NCI-H146 (cell line): Measurements from ENCODE around the gene SLC34A3.

ENCODE experiments used
- DNase-seq: peaks from one replicate; lab custom pipeline; 2025; lab: John Stamatoyannopoulos, UW

Gene SLC34A3

GRCh38 chr9:137230705-137231371 lies at the start of gene SLC34A3:
TSS of gene SLC34A3 (plus strand) at chr9:137230901. CDS start at chr9:137231703, 802 bp downstream.
- DNase-seq = no peak

GRCh38 chr9:137181680-137182079 lies 49.0 kb upstream of the SLC34A3 start:
- DNase-seq = no peak

DNA sequence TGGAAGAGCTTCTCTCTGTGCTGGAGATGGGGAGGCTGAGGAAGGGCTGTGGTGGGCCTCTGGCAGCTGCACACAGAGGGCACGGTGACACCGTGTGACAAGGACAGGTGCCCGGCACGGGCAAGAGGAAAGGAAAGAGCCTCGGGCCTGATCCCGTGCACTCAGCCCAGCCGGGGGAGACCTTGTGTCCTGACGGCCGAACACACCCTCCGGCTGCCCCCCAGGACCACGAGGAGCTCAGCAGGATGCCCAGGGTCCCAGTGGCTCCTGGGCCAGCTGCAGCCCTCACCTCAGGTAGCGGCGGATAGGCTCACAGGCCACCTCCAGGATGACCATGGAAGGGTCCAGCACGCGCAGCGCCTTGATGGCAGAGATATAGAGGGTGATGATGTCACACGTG lies 47.9 kb upstream of the SLC34A3 start:
- DNase-seq = no peak

GRCh38 chr9:137183980-137184595 lies 46.6 kb upstream of the SLC34A3 start:
- DNase-seq = no peak

DNA sequence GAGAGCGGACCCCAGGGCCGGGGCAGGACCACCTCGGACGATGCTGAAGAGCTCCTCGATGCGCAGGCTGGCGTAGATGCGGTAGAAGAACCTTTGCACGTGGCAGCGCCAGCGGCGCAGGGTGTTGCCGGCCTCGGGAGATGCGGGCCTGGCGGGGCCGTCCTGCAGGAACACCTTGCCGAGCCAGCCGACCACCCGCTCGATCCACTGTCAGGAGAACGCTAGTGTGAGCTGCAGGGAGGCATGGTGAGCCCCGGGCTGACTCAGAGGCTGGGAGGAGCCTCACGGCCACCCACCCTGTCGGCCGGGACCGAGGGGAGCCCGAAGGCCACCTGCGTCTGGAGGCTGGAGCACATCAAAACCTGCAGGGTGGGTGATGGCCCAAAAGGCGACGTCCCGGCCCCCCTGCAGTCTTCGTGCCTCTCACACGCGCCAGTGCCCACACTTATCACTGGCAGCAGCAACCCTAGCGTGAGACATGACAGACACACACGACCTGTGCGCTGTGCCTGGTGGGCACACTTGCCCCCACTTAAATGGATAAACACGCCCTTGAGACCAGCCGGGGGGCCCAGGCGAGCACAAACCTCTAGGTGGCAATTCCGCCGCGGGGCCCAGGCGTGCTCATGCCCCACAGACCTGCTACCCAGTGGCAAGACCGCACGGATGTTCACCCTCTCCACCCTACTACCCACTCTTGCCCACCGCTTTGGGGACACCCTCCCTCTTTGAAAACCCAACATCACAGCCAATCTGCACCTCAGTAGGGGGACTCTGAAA lies 45.6 kb upstream of the SLC34A3 start:
- DNase-seq = no peak

GRCh38 chr9:137185921-137186320 lies 44.8 kb upstream of the SLC34A3 start:
- no peak for DNase-seq

DNA sequence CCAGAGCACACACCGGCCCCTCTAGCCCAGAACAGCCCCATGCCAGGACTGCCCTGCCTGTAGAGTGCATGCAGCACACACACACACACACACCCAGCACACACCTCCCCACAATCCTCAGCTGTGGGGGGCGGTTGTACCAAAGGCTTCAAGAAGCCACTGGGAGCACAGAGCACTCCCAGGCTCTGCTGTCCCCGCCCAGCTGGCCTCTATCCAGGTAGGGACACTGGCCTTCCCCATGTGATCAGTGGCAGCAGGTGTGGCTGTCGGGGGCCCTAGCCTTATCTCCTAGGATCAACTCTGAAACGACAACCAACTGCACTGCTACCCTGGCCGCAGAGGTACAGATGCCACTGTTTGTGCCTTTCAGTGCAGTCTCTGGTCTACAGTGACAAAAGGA lies 44.3 kb upstream of the SLC34A3 start:
- DNase-seq = no peak

- DNase-seq = no peak
Measured at GRCh38 chr9:137187386-137187785, 43.3 kb upstream of the SLC34A3 start.

DNA sequence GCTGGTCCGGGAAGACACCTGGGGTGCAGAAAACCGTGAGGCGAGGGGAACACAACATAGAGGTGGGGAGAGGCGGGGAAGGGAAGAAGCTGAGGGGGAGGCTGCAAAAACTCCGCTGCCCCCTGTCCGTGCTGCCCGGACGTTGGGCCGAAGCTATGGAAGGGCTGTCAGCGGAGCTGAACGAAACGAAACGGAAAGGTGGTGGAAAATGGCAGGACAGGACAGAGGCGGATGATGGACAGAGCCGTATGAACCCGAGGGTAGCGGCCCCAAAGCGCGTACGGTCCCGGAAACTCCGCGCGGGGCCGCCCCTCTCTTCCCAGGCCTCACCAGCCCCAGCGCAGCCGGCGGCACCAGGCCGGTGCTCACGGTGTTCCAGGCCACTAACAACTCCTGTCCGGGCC lies 42.6 kb upstream of the SLC34A3 start:
- no peak for DNase-seq

DNA sequence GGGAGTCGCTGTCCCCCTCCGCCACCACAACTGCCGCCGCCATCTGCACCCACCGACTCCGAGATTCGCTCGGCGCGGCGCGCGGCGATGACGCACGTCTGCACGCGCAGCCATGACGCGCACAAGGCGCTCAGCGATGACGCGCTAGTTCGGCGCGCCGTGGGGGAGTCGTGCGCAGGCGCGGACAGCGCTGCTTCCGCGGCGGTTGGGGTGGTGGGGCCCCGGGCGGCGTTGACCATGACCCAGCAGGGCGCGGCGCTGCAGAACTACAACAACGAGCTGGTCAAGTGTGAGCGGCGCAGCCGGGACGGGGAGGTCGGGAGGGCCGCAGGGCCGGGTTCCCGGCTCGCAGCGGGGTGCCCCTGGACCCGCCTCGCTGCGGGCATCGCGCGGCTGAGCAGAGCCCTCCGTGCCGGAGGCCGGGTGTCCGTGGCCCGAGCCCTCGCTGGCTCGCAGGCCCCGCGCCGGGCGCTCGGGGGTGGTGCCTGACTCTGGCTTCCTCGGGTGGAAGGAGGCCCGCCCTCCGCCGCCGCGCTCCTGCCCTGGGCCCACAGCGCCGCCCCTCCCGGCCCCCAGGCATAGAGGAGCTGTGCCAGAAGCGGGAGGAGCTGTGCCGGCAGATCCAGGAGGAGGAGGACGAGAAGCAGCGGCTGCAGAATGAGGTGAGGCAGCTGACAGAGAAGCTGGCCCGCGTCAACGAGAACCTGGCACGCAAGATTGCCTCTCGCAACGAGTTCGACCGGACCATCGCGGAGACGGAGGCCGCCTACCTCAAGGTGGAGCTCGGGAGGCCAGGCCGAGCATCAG lies 42.0 kb upstream of the SLC34A3 start, which contains the start of the genes ANAPC2 and SSNA1:
Gene ANAPC2 (minus strand): TSS at position 71 of the 807 bp plus-strand sequence. CDS start 28 bp downstream, at position 43.
Gene SSNA1 (plus strand): TSS at position 187 of the 807 bp plus-strand sequence. CDS start 51 bp downstream, at position 238.
- DNase-seq = peak; percentile 86

DNA sequence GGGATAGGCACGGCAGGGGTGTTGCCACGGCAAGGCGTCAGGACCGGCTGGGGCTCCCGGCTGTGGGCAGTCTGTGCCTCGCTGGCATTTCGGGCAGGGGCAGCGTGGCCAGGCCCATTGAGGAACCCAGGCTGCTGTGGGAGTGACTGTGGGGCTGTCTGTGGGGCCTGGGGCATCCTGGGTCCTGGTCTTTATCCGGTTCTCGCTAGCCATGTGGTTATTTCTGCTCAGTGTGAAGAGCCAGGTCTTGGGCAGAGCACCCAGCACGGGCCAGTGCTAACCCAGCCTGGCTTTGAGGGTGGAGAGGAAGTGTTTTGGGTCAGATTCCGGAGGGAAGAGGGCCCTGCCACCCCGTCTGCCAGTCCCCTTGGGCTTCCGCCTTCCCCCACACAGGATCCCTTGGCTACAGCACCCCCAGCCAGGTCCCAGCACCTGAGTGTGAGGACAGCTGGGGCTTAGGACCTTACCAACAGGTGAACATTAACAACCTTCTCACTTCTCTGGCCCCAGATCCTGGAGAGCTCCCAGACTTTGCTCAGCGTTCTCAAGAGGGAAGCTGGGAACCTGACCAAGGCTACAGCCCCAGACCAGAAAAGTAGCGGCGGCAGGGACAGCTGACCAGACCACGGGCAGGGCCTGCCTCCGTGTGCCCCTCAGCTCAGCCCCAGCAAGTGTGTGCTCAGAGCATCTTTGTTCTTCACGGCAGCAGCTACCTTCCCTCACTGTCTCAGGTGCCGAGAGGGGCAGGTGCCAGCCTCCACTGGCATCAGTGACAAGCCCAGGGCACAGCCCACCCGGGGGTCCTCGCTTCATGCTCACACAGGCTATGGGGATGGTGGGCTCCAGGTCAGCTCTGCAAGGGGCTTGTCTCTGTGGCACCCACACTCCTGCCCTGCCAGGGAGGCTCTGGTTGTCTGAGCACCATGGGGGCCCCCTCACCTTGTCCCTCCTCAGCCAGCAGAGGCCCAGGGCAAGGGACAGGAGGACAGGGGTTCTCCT lies 41.1 kb upstream of the SLC34A3 start:
- no peak for DNase-seq

DNA sequence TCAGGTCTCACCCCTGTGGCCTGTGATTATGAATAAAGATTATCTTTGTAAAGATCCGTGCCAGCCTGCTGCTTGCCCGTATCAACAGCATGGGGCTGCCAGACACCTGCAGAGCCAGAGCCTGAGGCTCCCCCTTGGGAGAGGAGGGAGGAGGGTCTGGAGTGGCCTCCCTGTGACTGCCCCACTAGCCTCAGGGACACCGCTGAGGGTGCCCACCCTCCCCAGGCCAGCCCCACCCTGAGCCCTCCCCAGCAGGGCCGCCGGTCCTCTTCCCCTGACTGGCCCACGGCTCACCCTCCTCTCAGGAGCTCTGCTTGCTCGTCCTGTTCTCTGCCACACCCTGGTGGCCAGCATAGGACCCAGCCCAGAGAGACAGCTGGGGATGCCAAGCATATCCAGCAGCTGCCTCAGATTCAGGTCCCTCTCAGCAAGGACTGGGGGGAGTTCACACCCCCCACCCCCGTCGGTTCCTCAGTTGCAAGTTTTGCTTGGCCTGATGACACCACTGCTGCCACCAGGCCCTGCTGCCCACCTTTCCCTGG lies 40.3 kb upstream of the SLC34A3 start:
- DNase-seq = no peak

- no peak for DNase-seq
Measured at GRCh38 chr9:137191245-137191644, 39.5 kb upstream of the SLC34A3 start.

- DNase-seq = no peak
Measured at GRCh38 chr9:137191691-137192447, 38.8 kb upstream of the SLC34A3 start.

DNA sequence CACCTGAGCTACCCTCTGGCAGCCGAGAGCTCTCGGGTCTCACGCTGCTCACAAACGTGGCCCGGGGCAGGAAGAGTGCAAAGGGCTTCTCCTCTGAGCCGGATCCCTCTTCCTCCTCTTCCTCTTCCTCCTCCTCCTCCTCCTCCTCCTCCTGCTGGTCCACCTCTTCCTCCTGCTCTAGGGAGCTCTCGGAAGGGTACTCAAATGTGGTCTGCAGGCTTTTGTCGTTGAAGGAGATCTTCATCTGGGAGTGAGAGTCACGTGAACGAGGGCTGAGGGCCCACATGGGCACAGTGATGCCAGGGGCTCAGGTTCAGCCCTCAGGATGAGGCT lies 38.3 kb upstream of the SLC34A3 start:
- no peak for DNase-seq

- DNase-seq = no peak
Measured at GRCh38 chr9:137192859-137193258, 37.8 kb upstream of the SLC34A3 start.

- DNase-seq = no peak
Measured at GRCh38 chr9:137193771-137194170, 36.9 kb upstream of the SLC34A3 start.

DNA sequence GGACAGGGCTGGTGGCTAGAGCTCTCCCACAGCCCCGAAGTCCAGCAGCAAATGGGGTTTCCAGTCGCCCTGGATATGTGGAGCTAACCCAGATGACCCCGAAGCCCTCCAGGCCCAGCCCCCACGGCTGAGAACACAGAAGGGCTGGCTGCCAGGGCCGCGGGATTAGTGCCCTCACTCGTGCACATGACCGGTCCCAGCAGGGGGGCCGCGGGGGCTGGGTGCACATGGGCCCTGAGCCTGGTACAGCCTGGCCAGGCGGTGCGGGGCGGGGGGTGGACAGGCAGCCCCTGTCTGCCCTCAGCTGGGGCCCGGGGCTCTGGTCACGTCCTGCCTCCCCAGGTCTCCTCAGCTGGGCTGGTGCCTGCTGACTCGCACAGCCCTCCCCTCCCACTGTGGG lies 36.3 kb upstream of the SLC34A3 start:
- DNase-seq = no peak

- no peak for DNase-seq
Measured at GRCh38 chr9:137194909-137195308, 35.8 kb upstream of the SLC34A3 start.
